Measurements from ENCODE around the gene TRPM3.

Gene TRPM3

GRCh38 chr9:71130521-71130920, 9.1 kb upstream of the TRPM3 start:
- Histone ChIP-seq H3K4me1 (ENCODE audit: control insufficient read depth in 5 of 5, insufficient read depth in 5 of 5, low read length in 5 of 5) (no peaks in the 10 kb centered on the region), H3K9me3 (ENCODE audit: control insufficient read depth in 5 of 5, low read length in 5 of 5) (no peaks in the 10 kb centered on the region), H3K4me3 (ENCODE audit: low read depth in 1 of 5, low read length in 5 of 5) (no peak overlapping the region), H3K9ac (ENCODE audit: low read length in 5 of 5) (no peak overlapping the region), H3K36me3 (ENCODE audit: control insufficient read depth in 5 of 5, insufficient read depth in 5 of 5, low read length in 5 of 5) (no peaks in the 10 kb centered on the region), H3K27ac (ENCODE audit: low read depth, low read length) (no peak overlapping the region), H3K27me3 (ENCODE audit: control insufficient read depth in 5 of 5, insufficient read depth in 4 of 5, low read length in 5 of 5) (no peaks in the 10 kb centered on the region)

DNA sequence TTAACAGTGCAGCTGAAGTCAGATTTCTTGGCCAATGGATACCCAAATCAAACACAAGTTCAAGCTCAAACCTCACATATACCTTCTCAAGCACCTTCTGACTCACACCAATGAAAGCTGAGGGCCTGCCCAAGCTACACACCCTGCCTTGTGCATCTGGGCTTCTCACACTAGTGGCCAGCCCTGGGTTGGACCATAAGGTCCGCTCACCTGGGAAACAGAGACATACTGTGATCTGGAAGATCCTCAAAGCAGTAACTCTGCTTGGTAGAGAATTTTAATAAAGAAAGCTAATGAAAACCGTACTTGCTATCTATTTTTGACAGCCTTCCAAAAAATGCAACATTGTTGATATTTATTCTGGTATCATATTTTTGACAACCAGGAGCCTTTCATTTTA, 7.4 kb upstream of the TRPM3 start:
- H3K9ac ChIP-seq (ENCODE audit: low read length in 5 of 5) = no peak overlapping the region
- H3K27me3 ChIP-seq (ENCODE audit: control insufficient read depth in 5 of 5, insufficient read depth in 4 of 5, low read length in 5 of 5) = peaks cover 0 to 2% (median 0%) of the 10 kb centered on the region in 5 donors
- H3K9me3 ChIP-seq (ENCODE audit: control insufficient read depth in 5 of 5, low read length in 5 of 5) = no peaks in the 10 kb centered on the region
- H3K36me3 ChIP-seq (ENCODE audit: control insufficient read depth in 5 of 5, insufficient read depth in 5 of 5, low read length in 5 of 5) = no peaks in the 10 kb centered on the region
- no peak overlapping the region for H3K4me3 ChIP-seq (ENCODE audit: low read depth in 1 of 5, low read length in 5 of 5)
- H3K27ac ChIP-seq (ENCODE audit: low read depth, low read length) = no peak overlapping the region
- H3K4me1 ChIP-seq (ENCODE audit: control insufficient read depth in 5 of 5, insufficient read depth in 5 of 5, low read length in 5 of 5) = no peaks in the 10 kb centered on the region

DNA sequence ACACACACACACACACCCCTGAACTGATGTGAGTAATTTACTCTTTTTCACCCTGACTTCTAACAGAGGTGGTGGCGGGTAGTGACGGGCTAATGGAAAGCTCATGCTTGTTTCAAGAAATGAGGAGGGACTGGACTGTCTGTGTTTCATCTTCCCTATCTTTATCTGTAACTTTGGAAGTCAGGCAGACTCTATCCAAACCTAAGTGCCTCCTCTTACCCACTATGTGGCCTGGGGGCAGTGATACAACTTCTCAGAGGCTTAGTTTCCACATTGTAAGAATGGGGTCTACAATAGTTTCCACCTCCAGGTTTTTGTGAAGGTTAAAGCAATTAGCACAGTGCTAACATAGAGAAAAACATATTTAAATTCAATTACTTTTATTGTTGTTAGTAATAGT, 5.9 kb upstream of the TRPM3 start:
- Histone ChIP-seq H3K27ac (ENCODE audit: low read depth, low read length) (no peak overlapping the region), H3K9me3 (ENCODE audit: control insufficient read depth in 5 of 5, low read length in 5 of 5) (no peaks in the 10 kb centered on the region), H3K36me3 (ENCODE audit: control insufficient read depth in 5 of 5, insufficient read depth in 5 of 5, low read length in 5 of 5) (no peaks in the 10 kb centered on the region), H3K27me3 (ENCODE audit: control insufficient read depth in 5 of 5, insufficient read depth in 4 of 5, low read length in 5 of 5) (peaks cover 0 to 6% (median 4%) of the 10 kb centered on the region in 5 donors), H3K4me1 (ENCODE audit: control insufficient read depth in 5 of 5, insufficient read depth in 5 of 5, low read length in 5 of 5) (no peaks in the 10 kb centered on the region), H3K4me3 (ENCODE audit: low read depth in 1 of 5, low read length in 5 of 5) (no peak overlapping the region), H3K9ac (ENCODE audit: low read length in 5 of 5) (no peak overlapping the region)

- H3K9me3 ChIP-seq (ENCODE audit: control insufficient read depth in 5 of 5, low read length in 5 of 5) = no peaks in the 10 kb centered on the region
- no peak overlapping the region for H3K9ac ChIP-seq (ENCODE audit: low read length in 5 of 5)
- no peak overlapping the region for H3K27ac ChIP-seq (ENCODE audit: low read depth, low read length)
- H3K4me3 ChIP-seq (ENCODE audit: low read depth in 1 of 5, low read length in 5 of 5) = no peak overlapping the region
- no peaks in the 10 kb centered on the region for H3K36me3 ChIP-seq (ENCODE audit: control insufficient read depth in 5 of 5, insufficient read depth in 5 of 5, low read length in 5 of 5)
- peaks cover 0 to 18% (median 17%) of the 10 kb centered on the region in 5 donors for H3K27me3 ChIP-seq (ENCODE audit: control insufficient read depth in 5 of 5, insufficient read depth in 4 of 5, low read length in 5 of 5)
- H3K4me1 ChIP-seq (ENCODE audit: control insufficient read depth in 5 of 5, insufficient read depth in 5 of 5, low read length in 5 of 5) = peaks cover 0 to 9% (median 0%) of the 10 kb centered on the region in 5 donors
Observed at GRCh38 chr9:71122421-71122820, 1.0 kb upstream of the TRPM3 start.

- H3K27me3 ChIP-seq (ENCODE audit: control insufficient read depth in 5 of 5, insufficient read depth in 4 of 5, low read length in 5 of 5) = peaks cover 0 to 18% (median 17%) of the 10 kb centered on the region in 5 donors
- H3K9ac ChIP-seq (ENCODE audit: low read length in 5 of 5) = no peak overlapping the region
- no peak overlapping the region for H3K4me3 ChIP-seq (ENCODE audit: low read depth in 1 of 5, low read length in 5 of 5)
- no peaks in the 10 kb centered on the region for H3K36me3 ChIP-seq (ENCODE audit: control insufficient read depth in 5 of 5, insufficient read depth in 5 of 5, low read length in 5 of 5)
- H3K27ac ChIP-seq (ENCODE audit: low read depth, low read length) = no peak overlapping the region
- peaks cover 0 to 9% (median 0%) of the 10 kb centered on the region in 5 donors for H3K4me1 ChIP-seq (ENCODE audit: control insufficient read depth in 5 of 5, insufficient read depth in 5 of 5, low read length in 5 of 5)
- no peaks in the 10 kb centered on the region for H3K9me3 ChIP-seq (ENCODE audit: control insufficient read depth in 5 of 5, low read length in 5 of 5)
Observed at GRCh38 chr9:71122022-71122275, 528 bp upstream of the TRPM3 start.

- Histone ChIP-seq H3K27me3 (ENCODE audit: control insufficient read depth in 5 of 5, insufficient read depth in 4 of 5, low read length in 5 of 5) (peaks cover 0 to 18% (median 17%) of the 10 kb centered on the region in 5 donors), H3K9ac (ENCODE audit: low read length in 5 of 5) (no peak overlapping the region), H3K4me1 (ENCODE audit: control insufficient read depth in 5 of 5, insufficient read depth in 5 of 5, low read length in 5 of 5) (peaks cover 0 to 9% (median 0%) of the 10 kb centered on the region in 5 donors), H3K27ac (ENCODE audit: low read depth, low read length) (no peak overlapping the region), H3K36me3 (ENCODE audit: control insufficient read depth in 5 of 5, insufficient read depth in 5 of 5, low read length in 5 of 5) (no peaks in the 10 kb centered on the region), H3K9me3 (ENCODE audit: control insufficient read depth in 5 of 5, low read length in 5 of 5) (no peaks in the 10 kb centered on the region), H3K4me3 (ENCODE audit: low read depth in 1 of 5, low read length in 5 of 5) (no peak overlapping the region)
Observed at GRCh38 chr9:71120501-71121247, 747 bp downstream of the TRPM3 start.

DNA sequence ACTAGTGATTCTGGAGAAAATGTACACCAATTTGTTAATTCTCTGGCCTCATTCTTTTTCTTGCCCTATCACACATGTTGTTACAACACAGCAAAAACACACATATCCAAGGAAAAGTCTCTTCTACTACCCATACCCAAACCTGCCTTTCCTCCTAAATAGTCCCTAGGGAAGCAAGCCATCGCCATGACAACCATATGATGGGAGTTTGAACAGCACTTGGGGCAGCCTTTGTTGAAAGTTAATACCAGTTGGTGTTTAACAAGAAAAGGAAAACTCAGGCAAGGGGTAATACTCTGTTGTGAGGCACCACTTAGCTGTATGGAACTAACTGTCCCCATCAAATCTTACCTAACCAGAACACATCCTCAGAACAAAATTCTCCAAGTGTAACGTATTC, 1.7 kb downstream of the TRPM3 start:
- Histone ChIP-seq H3K36me3 (ENCODE audit: control insufficient read depth in 5 of 5, insufficient read depth in 5 of 5, low read length in 5 of 5) (no peaks in the 10 kb centered on the region), H3K27ac (ENCODE audit: low read depth, low read length) (no peak overlapping the region)

GRCh38 chr9:71118324-71118723, 3.1 kb downstream of the TRPM3 start:
- no peak overlapping the region for H3K4me3 ChIP-seq (ENCODE audit: low read depth in 1 of 5, low read length in 5 of 5)
- peaks cover 0 to 17% (median 17%) of the 10 kb centered on the region in 5 donors for H3K27me3 ChIP-seq (ENCODE audit: control insufficient read depth in 5 of 5, insufficient read depth in 4 of 5, low read length in 5 of 5)
- H3K4me1 ChIP-seq (ENCODE audit: control insufficient read depth in 5 of 5, insufficient read depth in 5 of 5, low read length in 5 of 5) = peaks cover 0 to 9% (median 0%) of the 10 kb centered on the region in 5 donors
- no peak overlapping the region for H3K27ac ChIP-seq (ENCODE audit: low read depth, low read length)
- no peaks in the 10 kb centered on the region for H3K9me3 ChIP-seq (ENCODE audit: control insufficient read depth in 5 of 5, low read length in 5 of 5)
- H3K9ac ChIP-seq (ENCODE audit: low read length in 5 of 5) = no peak overlapping the region
- H3K36me3 ChIP-seq (ENCODE audit: control insufficient read depth in 5 of 5, insufficient read depth in 5 of 5, low read length in 5 of 5) = no peaks in the 10 kb centered on the region

More for the DNA sequence above, 1.7 kb downstream of the TRPM3 start:
- peaks cover 0 to 9% (median 0%) of the 10 kb centered on the region in 5 donors for H3K4me1 ChIP-seq (ENCODE audit: control insufficient read depth in 5 of 5, insufficient read depth in 5 of 5, low read length in 5 of 5)
- no peak overlapping the region for H3K4me3 ChIP-seq (ENCODE audit: low read depth in 1 of 5, low read length in 5 of 5)
- H3K9me3 ChIP-seq (ENCODE audit: control insufficient read depth in 5 of 5, low read length in 5 of 5) = no peaks in the 10 kb centered on the region
- no peak overlapping the region for H3K9ac ChIP-seq (ENCODE audit: low read length in 5 of 5)
- H3K27me3 ChIP-seq (ENCODE audit: control insufficient read depth in 5 of 5, insufficient read depth in 4 of 5, low read length in 5 of 5) = peaks cover 0 to 18% (median 17%) of the 10 kb centered on the region in 5 donors

DNA sequence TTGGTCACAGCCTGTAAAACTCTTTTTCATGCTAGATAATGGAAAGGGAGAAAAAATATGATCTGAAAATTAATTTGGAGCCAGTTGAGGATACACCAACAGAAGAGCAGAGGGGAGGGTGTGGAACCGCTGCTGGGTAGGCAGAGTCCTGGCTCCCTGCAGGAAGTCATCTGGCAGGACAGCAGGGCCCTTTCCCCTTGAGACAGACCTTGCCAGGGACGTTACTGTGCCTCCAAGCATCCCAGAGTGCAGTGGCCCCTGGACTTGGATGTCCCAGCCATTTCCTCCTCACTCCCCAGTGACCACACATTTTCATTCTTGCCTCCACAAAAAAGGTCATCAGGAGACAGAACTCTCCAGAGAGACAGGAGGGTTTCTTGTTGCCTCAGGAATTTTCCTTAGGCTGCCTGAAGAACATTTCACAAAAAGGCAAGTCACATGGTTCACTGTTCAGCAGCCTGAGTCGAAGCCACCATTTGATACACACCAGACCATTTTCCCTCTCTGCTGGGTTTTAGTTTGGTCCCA, 5.9 kb downstream of the TRPM3 start:
- Histone ChIP-seq H3K36me3 (ENCODE audit: control insufficient read depth in 5 of 5, insufficient read depth in 5 of 5, low read length in 5 of 5) (peaks cover 0 to 2% (median 0%) of the 10 kb centered on the region in 5 donors), H3K27ac (ENCODE audit: low read depth, low read length) (no peak overlapping the region), H3K4me1 (ENCODE audit: control insufficient read depth in 5 of 5, insufficient read depth in 5 of 5, low read length in 5 of 5) (no peaks in the 10 kb centered on the region), H3K27me3 (ENCODE audit: control insufficient read depth in 5 of 5, insufficient read depth in 4 of 5, low read length in 5 of 5) (peaks cover 0 to 3% (median 0%) of the 10 kb centered on the region in 5 donors), H3K9ac (ENCODE audit: low read length in 5 of 5) (no peak overlapping the region), H3K9me3 (ENCODE audit: control insufficient read depth in 5 of 5, low read length in 5 of 5) (no peaks in the 10 kb centered on the region), H3K4me3 (ENCODE audit: low read depth in 1 of 5, low read length in 5 of 5) (no peak overlapping the region)

DNA sequence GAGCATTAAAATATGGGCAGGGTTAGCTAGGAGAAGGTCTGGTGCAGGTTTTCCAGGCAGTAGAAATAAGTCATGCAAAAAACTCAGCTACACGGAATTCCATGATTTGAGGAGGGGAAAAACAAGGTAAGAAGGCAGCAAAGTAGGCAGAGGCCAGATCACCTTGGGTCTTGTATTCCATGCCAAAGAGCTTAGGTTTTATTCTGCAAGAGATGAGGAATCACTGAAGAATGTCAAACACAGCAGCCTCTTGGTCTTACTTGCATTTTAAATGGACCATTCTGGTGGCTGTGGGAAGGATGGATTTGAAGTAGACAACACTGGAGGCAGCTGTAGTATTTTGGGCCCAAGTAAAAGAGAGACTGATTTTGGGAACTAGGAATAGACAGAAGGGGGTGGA, 8.6 kb downstream of the TRPM3 start:
- Histone ChIP-seq H3K27me3 (ENCODE audit: control insufficient read depth in 5 of 5, insufficient read depth in 4 of 5, low read length in 5 of 5) (no peaks in the 10 kb centered on the region), H3K9ac (ENCODE audit: low read length in 5 of 5) (no peak overlapping the region), H3K9me3 (ENCODE audit: control insufficient read depth in 5 of 5, low read length in 5 of 5) (no peaks in the 10 kb centered on the region), H3K27ac (ENCODE audit: low read depth, low read length) (no peak overlapping the region), H3K4me1 (ENCODE audit: control insufficient read depth in 5 of 5, insufficient read depth in 5 of 5, low read length in 5 of 5) (no peaks in the 10 kb centered on the region), H3K4me3 (ENCODE audit: low read depth in 1 of 5, low read length in 5 of 5) (no peak overlapping the region), H3K36me3 (ENCODE audit: control insufficient read depth in 5 of 5, insufficient read depth in 5 of 5, low read length in 5 of 5) (peaks cover 0 to 2% (median 0%) of the 10 kb centered on the region in 5 donors)

All from subcutaneous abdominal adipose tissue (tissue), 5 donors.